ENCODE results near the gene MOB4.
"Not testable (repeated sequence)": the region's sequence is repeated elsewhere in the genome, so short reads cannot be mapped to it uniquely, and the experiment has no call there.

Gene MOB4

GRCh38 chr2:197515315-197515738 is 539 bp upstream of the MOB4 start:
- DNase-seq = no peak

DNA sequence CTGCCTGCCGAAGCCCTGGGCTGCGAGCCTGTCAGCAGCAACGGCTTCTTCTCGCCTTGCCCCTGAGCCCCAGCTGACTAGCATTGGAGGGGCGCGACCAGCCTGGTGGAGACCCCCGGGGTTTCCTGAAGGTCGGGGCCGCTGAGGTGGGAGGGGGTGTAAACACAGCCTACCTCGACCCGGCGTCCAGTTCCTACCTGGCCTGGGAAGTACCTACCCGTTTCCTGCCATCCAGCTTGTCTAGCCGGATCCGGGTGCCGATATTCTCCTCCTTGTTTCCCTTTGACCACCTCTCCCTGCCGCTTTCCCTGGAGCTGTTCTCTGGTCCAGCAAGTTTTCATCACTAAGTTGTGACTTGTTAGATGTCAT is 511 bp downstream of the MOB4 start:
- no peak for DNase-seq

DNA sequence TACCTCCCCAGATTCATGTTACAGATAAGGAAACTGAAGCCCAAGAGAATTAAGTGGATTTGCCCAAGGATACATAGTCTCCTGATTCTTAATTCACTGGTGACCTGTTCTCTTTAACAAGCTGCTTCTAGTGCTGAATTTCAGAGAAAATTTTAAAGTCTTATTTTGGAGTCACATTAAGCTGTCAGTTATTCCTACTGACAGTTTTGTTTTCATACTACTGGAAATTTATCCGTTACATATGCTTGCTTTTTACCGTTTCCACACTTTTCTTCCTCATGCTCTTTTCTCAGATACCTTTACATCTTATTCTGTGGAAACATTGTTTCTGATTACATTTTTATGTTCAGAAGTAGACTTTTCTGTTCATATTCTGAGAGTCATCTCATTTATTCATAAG is 1.3 kb downstream of the MOB4 start:
- no peak for DNase-seq

DNA sequence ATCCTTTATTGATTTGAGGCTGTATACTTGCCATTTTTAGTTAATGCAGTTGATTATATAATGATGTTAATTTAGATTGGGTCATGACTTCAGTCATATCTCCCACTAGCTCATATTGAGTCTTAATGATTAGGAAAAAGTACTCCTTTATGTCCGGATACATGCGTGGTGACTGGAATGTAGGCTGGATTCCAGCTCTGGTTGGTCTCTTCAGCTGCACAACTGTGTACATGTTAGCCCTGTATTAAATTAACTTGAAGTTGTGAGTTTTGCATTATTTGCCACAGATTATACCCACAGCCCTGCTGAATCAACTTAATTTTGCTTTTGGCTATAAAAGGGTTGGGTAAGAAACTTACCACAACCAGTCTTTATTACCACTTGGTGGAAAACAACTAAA is 22.5 kb downstream of the MOB4 start:
- DNase-seq = no peak

- no peak for DNase-seq
Observed at GRCh38 chr2:197539734-197540133, 23.9 kb downstream of the MOB4 start.

DNA sequence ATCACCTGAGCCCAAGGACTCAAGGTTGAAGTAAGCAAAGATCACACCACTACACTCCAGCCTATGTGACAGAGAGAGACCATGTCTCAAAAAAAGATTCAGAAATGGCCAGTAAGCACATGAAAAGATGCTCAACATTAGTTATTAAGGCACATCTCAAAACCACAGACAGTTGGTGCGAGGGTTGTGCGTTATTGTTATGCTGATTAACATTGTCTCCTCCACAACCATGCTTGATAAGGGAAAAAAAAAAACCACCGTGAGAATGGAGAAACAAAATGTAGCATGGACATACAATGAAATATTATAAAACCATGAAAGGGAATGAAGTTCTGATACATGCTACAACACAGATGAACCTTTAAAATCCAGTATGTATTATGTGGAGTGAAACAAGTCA is 27.3 kb downstream of the MOB4 start:
- no peak for DNase-seq

GRCh38 chr2:197547163-197547900 is 31.5 kb downstream of the MOB4 start:
- no peak for DNase-seq

DNA sequence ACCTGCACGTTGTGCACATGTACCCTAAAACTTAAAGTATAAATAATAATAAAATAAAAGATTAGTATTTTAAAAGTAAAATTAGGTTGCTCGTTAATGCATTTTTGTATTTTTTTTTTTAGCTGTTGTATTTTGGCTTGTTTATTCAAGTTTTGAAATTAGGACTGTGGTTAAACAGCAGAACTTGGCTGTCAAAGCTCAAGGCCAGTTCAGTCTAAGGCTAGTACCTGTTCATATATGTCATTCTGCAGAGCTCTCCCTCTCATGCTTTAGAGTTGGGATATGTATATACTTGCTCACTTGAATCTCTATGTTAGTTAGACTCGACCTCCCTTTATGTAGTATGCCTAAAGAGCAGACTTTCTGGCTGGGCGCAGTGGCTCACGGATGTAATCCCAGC is 32.7 kb downstream of the MOB4 start:
- no peak for DNase-seq

DNA sequence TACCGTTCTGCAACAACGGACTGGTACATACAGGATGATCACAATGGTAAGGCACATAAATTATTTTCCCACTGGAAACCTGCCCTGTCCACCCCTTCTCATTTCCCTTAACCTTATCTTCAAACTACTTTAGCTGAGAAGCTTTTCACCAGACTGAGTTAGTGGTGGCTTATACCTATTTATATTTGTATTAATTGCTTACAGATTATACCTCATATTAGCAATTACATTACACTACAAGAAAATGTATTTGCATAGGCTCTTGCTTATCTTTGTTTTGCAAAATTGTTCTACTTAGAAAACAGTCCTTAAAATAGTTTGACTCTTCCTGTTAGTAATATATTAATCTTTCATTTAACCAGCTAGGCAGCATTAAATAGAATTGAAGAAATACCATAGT is 35.4 kb downstream of the MOB4 start:
- not testable (repeated sequence) for DNase-seq

- no peak for DNase-seq
Observed at GRCh38 chr2:197555467-197555866, 39.6 kb downstream of the MOB4 start.

GRCh38 chr2:197556456-197556855 is 40.6 kb downstream of the MOB4 start:
- no peak for DNase-seq

DNA sequence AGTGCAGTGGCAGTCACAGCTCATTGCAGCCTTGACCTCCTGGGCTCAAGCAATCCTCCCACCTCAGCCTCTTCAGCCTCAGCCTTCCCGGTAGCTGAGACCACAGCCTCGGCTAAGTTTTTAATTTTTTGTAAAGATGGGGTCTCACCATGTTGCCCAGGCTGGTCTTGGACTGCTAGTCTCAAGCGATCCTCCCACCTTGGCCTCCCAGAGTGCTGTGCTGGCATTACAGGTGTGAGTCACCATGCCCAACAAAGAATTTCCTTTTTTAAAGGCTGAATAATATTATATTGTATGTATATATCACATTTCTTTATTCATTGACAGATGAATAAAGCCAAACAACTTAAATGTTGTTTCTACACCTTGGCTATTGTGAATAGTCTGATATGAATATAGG is 42.5 kb downstream of the MOB4 start:
- DNase-seq = no peak

DNA sequence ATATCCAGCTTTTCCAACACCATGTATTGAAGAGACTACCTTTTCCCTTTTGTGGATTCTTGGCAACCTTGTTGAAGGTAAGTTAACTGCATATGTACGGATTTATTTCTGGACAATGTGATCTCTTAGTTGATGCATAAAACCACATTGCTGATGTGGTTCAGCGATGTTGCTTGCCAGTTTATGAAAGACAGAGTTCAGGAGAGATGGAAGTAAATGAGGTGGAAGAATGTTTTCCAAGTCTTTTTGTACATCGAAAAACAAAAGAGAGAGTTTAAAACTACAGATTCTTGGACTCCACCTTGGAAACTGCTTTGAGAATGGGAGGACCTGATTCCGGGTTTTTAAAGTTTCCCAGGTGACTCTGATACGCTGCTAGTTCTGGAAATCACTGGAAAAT is 43.8 kb downstream of the MOB4 start:
- no peak for DNase-seq

- no peak for DNase-seq
Observed at GRCh38 chr2:197560146-197560665, 44.3 kb downstream of the MOB4 start.

GRCh38 chr2:197571627-197572271 is 55.9 kb downstream of the MOB4 start:
- DNase-seq = no peak

DNA sequence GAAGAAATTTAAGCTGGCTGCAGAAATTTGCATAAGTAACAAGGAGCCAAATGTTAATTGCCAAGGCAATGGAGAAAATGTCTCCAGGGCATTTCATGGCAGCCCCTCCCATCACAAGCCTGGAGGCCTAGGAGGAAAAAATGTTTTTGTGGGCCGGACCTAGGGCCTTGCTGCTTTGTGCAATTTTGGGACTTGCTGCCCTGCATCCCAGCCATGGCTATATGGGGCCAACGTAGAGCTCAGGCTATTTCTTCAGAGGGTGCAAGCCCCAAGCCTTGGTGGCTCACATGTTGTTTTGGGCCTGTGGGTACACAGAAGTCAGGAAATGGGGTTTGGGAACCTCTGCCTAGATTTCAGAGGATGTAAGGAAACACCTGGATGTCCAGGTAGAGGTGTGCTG is 57.7 kb downstream of the MOB4 start:
- no peak for DNase-seq

GRCh38 chr2:197575987-197576386 is 60.1 kb downstream of the MOB4 start:
- no peak for DNase-seq

DNA sequence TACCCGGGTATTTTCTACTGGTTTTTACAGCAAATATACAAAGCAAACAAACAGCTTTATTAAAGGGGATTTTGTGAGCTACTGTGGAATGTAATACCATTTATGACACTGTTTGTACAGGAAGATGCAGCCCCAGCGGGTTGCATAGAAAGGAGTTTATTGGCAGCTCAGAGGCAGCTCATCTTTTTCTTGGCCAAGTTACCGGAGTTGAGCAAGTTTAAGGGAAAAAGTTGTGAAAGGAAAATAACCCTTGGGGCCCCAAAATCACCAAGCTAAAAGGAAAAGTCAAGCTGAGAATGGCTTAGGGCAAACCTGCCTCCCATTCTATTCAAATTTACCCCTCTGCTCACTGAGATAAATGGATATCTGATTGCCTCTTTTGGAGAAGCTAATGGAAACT is 60.8 kb downstream of the MOB4 start:
- no peak for DNase-seq

DNA sequence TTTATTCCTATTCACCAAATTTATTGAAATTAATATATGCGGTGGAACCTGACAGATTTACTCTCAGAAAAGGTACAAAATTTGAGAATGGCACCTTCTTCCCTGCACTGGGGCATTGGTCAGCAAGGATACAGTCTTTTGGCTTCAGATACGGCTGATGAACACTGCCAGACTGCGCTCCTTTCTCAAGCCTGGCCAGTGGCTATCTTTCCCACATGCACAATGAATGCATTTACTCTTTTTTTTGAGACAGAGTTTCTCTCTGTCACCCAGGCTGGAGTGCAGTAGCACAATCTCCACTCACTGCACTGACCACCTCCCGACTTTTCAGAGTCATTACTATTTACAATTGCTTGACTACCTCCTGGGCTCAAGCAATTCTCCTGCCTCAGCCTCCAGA is 61.6 kb downstream of the MOB4 start:
- no peak for DNase-seq

DNA sequence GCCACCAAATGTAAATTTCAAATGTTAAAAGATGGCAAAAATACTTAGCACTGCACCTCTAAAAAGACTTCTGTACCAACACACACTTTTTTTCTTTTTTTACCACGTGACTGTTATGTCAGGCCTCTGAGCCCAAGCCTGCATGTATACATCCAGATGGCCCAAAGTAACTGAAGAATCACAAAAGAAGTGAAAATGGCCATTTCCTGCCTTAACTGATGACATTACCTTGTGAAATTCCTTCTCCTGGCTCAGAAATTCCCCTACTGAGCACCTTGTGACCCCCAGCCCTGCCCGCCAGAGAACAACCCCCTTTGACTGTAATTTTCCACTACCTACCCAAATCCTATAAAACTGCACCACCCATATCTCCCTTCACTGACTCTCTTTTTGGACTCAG is 62.4 kb downstream of the MOB4 start:
- not testable (repeated sequence) for DNase-seq

DNA sequence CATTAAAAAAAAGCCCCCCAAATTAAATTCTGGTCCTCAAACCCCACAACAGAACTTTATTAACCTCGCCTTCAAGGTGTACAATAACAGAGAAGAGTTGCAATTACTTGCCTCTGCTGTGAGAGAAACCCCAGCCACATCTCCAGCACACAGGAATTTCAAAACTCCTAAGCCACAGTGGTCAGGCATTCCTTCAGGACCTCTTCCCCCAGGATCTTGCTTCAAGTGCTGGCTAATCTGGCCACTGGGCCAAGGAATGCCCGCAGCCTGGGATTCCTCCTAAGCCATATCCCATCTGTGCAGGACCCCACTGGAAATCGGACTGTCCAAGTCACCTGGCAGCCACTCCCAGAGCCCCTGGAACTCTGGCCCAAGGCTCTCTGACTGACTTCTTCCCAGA is 64.3 kb downstream of the MOB4 start:
- DNase-seq = not testable (repeated sequence)

GRCh38 chr2:197587255-197587654 is 71.4 kb downstream of the MOB4 start:
- DNase-seq = not testable (repeated sequence)

GRCh38 chr2:197591339-197592072 is 75.6 kb downstream of the MOB4 start:
- DNase-seq = no peak

DNA sequence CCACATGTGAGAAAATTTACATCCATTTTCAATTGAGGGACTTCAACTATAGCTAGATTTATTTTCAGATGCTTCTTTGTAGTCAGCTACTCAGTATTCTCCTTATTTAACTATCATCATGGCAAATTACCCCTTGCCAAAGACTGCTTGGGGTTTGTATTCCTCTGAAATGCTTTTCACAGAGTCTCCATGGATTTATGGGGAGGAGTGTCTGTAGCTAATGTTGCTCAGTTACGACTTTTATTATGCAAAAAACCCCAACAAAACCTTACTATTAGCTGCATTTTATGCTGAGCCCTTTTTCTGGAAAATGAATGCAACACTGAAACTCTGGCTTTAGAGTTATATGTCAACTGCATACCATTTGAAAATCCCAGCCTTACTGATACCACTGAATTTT is 80.9 kb downstream of the MOB4 start:
- no peak for DNase-seq
